ENCODE data around the gene WFS1. TPM values are rescaled to one million over a fixed set of nuclear protein-coding genes. Genes with fewer than 3 reads are reported as not detected.

WFS1 gene
- total RNA-seq, 1 donor from 2014 or later, result 107 TPM

DNA sequence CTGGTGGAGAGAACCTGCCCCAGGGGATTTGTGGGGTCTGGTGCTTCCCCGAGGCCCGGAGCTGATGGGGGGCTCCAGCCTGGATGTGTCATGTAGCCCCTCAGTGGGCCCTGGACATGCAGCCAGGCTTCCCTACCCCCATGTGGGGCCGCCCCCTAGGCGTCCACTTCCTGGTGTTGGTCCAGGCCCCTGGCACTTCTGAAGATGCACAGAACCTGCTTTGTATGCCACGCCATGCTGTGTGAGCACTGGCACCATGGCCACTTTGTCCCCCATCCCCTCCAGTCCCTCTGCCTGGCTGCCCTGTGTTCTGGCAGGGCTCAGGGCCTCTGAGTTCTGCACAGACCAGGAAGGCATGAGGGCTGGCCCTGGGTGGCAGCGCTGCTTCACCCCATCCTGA lies 29.2 kb downstream of the WFS1 start:
- DNase-seq (ENCODE audit: low read depth in 2 of 2), result no peak

- no peak for DNase-seq (ENCODE audit: low read depth in 2 of 2)
Observed at GRCh38 chr4:6299875-6300274, 30.2 kb downstream of the WFS1 start.

DNA sequence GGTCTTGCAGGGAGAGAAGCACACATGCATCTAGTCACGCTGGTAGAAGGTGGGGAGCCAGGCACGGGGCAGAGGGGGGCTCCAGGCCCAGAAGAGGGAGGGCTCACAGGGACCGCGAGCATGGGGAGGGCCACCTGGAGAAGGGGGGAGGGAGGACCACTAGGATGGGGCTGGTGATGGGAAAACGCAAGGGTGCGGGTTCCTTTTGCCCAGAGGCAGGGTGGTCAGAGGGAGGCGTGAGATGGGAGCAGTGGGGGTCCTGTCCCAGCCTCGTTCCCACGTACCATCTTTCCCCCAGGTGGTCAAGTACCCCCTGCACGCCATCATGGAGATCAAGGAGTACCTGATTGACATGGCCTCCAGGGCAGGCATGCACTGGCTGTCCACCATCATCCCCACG lies 30.7 kb downstream of the WFS1 start:
- no peak for DNase-seq (ENCODE audit: low read depth in 2 of 2)

- no peak for DNase-seq (ENCODE audit: low read depth in 2 of 2)
Observed at GRCh38 chr4:6301051-6301731, 31.5 kb downstream of the WFS1 start.

DNA sequence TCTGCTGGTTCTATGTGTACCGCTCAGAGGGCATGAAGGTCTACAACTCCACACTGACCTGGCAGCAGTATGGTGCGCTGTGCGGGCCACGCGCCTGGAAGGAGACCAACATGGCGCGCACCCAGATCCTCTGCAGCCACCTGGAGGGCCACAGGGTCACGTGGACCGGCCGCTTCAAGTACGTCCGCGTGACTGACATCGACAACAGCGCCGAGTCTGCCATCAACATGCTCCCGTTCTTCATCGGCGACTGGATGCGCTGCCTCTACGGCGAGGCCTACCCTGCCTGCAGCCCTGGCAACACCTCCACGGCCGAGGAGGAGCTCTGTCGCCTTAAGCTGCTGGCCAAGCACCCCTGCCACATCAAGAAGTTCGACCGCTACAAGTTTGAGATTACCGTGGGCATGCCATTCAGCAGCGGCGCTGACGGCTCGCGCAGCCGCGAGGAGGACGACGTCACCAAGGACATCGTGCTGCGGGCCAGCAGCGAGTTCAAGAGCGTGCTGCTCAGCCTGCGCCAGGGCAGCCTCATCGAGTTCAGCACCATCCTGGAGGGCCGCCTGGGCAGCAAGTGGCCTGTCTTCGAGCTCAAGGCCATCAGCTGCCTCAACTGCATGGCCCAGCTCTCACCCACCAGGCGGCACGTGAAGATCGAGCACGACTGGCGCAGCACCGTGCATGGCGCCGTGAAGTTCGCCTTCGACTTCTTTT lies 32.2 kb downstream of the WFS1 start:
- DNase-seq (ENCODE audit: low read depth in 2 of 2), result no peak

DNA sequence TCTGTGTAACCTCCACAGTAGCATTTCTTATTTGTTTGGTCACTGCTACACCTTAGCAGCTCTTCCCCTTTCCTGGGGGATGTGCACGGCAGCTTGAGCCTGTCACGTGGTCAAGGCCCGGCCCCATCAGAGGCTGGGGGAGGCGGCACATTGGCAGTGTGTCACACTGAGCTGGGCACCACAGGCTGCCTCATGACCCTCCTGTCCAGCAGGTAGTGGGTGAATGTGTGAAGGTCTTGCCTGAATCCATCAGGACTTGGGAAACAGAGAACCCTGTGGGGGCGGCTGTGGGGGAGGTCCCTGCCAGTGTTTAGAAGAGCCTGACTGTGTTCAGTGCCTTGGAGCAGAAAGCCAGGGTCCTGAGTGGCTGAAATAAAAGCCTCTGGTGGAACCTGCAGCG lies 33.2 kb downstream of the WFS1 start:
- no peak for DNase-seq (ENCODE audit: low read depth in 2 of 2)

DNA sequence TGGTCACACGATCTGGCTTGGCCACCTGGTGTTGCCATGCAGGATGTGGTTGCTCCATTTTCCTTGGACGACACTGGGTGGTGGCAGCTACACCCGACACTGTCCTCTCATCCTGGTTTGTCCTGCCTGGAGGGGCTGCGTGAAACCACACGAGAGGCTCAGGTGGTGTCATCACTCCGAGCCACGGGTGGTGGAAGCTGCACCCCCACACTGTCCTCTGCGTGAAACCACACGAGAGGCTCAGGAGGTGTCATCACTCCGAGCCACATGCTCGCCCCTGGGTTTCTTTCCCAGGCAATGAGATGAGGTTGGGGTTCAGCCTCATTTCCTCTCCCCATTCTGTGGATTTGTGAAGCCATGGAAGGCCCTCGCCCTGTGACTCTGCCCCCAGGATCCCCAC lies 34.3 kb downstream of the WFS1 start:
- no peak for DNase-seq (ENCODE audit: low read depth in 2 of 2)

DNA sequence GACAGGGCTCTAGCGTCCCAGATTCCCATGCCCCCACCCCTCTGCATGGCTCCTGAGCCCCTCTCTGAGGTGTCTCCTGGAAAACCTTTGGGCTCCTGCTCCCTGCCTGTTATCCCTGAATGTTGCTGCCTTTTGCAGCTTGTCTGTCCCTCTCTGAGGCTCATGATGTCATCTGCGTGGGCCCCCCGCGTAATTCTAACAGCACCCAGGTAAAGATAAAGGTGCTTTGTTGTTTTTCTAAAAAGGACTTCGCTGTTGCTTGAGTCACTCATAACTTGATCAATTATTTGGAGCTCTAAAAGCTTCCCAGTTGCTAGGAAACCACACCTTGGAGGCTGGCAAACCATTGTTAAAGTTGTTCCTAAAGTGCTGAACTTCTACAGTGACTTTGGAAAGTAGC lies 36.6 kb downstream of the WFS1 start:
- DNase-seq (ENCODE audit: low read depth in 2 of 2), result no peak

- no peak for DNase-seq (ENCODE audit: low read depth in 2 of 2)
Observed at GRCh38 chr4:6307230-6307629, 37.6 kb downstream of the WFS1 start.

DNA sequence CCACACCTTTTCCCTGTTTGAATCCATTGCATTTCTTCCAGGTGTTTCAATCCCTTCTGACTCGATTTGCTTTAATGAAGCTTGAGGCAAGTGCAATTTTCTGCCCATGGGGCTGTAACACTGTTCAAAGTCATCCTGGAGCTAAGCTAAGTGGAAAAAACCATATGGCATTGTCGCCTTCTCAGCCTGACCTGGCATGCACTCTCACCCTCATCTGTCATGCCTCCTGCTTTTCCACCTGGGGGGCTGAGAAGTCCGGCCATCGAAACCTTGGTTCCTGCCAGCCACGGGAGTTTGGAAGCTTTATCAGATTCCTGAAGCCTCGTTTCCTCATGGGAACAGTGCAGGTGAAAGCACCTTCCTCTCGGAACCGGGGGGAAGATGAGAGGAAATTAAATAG lies 38.2 kb downstream of the WFS1 start:
- no peak for DNase-seq (ENCODE audit: low read depth in 2 of 2)

GRCh38 chr4:6308899-6309643 lies 39.4 kb downstream of the WFS1 start:
- peak in 1 of 2 donors; percentile 69 for DNase-seq (ENCODE audit: low read depth in 2 of 2)

- no peak for DNase-seq (ENCODE audit: low read depth in 2 of 2)
Observed at GRCh38 chr4:6309777-6310176, 40.1 kb downstream of the WFS1 start.

DNA sequence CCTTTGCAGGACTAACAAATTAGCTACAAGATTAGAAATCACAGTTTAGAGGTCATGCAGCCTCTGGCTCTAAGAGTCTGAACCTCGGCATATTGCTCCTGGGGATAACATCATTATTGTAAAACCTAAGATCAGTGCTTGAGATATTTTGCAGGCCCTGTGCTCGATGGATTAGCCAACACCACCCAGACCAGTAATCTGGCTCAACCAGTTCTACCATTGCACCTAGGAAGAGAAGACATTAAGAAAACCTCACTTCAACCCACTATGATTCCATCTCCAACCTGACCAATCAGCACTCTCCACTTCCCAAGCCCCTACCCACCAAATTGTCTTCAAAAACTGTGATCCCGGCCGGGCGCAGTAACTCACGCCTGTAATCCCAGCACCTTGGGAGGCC lies 43.6 kb downstream of the WFS1 start:
- no peak for DNase-seq (ENCODE audit: low read depth in 2 of 2)

- no peak for DNase-seq (ENCODE audit: low read depth in 2 of 2)
Observed at GRCh38 chr4:6316461-6317003, 46.9 kb downstream of the WFS1 start.

DNA sequence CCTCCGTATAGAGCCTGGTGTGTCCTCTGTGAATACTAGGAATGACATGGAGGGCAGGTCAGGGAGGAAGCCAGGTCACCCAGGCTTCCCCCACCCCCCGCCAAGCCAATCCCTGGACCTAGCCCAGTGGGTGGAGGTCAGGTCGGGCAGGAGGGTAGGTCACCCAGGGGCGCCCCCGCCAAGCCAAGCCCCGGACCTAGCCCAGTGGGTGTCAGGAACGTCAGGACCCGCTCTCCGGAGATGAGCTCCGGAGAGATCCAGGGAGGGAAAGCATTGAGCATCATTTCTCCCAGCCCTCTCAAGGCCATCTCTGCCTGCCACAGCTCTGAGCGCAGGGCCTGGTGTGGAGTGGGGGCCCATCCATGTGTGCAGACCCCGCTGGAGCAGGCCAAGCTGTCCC lies 48.6 kb downstream of the WFS1 start:
- no peak for DNase-seq (ENCODE audit: low read depth in 2 of 2)

- no peak for DNase-seq (ENCODE audit: low read depth in 2 of 2)
Observed at GRCh38 chr4:6319530-6320150, 50.0 kb downstream of the WFS1 start.

DNA sequence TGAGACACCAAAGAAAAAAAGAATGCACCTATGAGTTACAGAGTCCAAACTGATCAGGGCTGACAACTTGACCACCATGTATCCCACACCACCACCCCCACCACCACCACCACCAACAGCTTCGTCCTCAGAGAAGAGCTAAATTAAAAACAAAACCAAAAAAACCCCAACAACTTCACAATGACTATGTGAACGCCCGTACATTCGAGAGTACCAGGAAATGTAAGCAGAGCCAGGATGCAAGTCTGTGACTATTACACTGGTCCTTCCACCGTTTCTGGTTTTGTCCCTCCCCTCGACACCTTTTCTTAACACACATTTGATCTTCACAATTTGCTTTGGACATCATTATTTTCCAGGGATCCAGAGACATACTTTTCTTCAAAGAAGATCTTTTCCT lies 51.0 kb downstream of the WFS1 start:
- no peak for DNase-seq (ENCODE audit: low read depth in 2 of 2)

GRCh38 chr4:6321361-6321760 lies 51.7 kb downstream of the WFS1 start:
- DNase-seq (ENCODE audit: low read depth in 2 of 2), result no peak

DNA sequence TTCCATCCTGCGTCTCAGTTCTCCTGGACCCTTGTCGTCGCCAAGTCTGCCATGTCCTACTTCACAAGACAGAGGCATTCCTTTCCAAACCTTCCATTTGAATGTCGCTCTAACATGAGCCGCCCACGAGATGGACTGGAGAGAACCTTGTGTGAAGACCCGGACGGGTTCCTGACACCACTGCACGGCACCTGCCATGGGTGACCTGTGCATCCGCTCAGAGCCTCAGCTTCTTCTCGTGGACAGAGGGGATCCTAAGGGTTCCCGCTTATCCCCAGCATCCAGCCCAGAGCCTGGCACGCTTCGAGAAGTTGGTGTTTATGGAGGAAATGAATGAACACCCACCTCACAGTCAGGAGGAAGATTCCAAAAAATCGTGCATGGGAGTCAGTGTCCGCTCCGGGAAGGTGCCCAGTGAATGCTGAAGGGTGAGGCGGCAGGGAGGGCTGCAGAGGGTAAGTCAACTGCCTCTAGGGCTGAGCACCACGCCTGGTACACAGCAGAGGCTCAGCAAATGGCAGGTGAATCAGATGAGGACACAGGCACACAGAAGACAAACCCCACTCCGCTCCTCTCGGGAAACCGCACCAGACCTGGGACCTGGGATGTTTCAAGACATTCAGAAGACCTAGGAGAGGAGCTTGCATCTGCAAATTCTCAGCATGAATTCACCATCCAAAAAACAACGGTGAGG lies 52.6 kb downstream of the WFS1 start:
- DNase-seq (ENCODE audit: low read depth in 2 of 2), result no peak

DNA sequence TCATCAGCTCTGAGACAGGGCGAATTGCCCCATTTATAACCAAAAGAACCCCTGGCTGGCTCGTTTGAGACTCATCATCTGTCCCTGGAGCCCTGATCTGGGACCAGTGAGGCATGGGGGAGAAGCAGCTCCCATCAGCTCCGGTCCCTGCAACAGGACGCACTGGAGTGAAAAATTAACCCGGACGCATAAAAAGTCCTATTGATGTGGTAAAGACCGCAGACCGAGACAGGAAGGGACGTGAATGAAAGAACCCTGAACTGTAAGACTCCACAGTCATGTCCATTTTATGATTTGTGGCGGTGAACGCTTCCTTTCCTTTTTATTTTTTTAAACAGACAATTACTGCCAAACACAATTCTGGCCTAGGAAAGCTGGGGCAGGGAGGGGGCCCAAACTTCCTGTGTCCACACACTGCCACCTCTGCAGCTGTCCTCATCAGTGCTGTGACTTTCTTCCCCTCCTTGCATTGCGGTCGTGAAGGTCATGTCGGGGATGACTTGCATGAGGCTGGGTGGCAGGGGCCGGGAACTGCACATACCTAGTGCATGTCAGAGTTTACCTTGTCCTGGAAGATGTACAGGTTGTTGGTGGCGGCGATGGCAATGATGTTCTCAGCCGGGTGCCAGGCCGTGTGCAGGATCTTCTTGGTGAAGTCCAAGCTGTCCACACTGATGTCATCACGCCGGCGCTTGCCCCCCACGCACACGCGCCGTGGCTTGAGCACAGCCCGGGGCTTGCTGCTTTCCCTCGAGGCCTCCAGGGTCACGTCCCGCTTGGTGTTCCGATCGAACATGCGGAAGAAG lies 53.3 kb downstream of the WFS1 start:
- peak; percentile 24 to 32 for DNase-seq (ENCODE audit: low read depth in 2 of 2)
